ENCODE measurements around the gene SCAMP5.

- TF ChIP-seq CTCF (conservative IDR thresholded peaks at IDR 0.05; ENCODE audit: low read length) (peak; percentile 87), EZH2phosphoT487 (IDR thresholded peaks at IDR 0.05; ENCODE audit: borderline replicate concordance) (no peak)
Measured at GRCh38 chr15:75042730-75043508, 47.6 kb downstream of the SCAMP5 start.
